ENCODE measurements around the gene KCNJ16. TPM values are rescaled to one million over a fixed set of nuclear protein-coding genes. Genes with fewer than 3 reads are reported as not detected.

The KCNJ16 gene
- total and polyA plus RNA-seq, 9 of the 15 experiments (the other 6 are each of a cell fraction or from before 2014, with no cell fraction given) = 0.01 to 0.75 (median 0.07) TPM; not detected in 4

GRCh38 chr17:70033165-70033564 lies 41.9 kb upstream of the KCNJ16 start:
- FAIRE-seq = no peak
- no TSS peak for BruUV-seq (replicated peaks)
- Histone ChIP-seq H3K4me2 (ENCODE audit: insufficient read depth, low read length) (no peak overlapping the region), H3K4me1 (replicated peaks in 1 of 2; ENCODE audit: control insufficient read depth in 2 of 2, insufficient read depth in 2 of 2, low read length in 2 of 2) (no peaks in the 10 kb centered on the region), H3K36me3 (ENCODE audit: control insufficient read depth, insufficient read depth, low read length) (peaks cover 18% of the 10 kb centered on the region; the same call in 2 of the 3 replicates), H4K20me1 (replicated peaks; ENCODE audit: control insufficient read depth, insufficient read depth, low read length) (no peaks in the 10 kb centered on the region), H3K27ac (ENCODE audit: extremely low read depth, low read depth, low read length) (no peak overlapping the region), H2AFZ (ENCODE audit: low read depth, low read length) (no peak overlapping the region), H3K9ac (ENCODE audit: insufficient read depth in 1 of 2, low read depth in 2 of 2, low read length in 2 of 2) (no peak overlapping the region), H3K9me3 (replicated peaks; ENCODE audit: control insufficient read depth, insufficient read depth, low read depth, low read length) (peaks cover 4% of the 10 kb centered on the region; the same call in 1 of the 2 replicates), H3K4me3 (no peak overlapping the region), H3K9me1 (ENCODE audit: control insufficient read depth, insufficient read depth, low read length) (no peaks in the 10 kb centered on the region), H3K27me3 (ENCODE audit: control insufficient read depth in 2 of 2, insufficient read depth in 2 of 2, low read length in 2 of 2) (no peaks in the 10 kb centered on the region), H3K79me2 (ENCODE audit: control insufficient read depth, insufficient read depth, low read length) (no peaks in the 10 kb centered on the region)
- ATAC-seq = no peak
- no peak for TF ChIP-seq RAD21 (CRISPR knock-in tag; conservative IDR thresholded peaks at IDR 0.05 in 1 of 2, IDR thresholded peaks at IDR 0.05 in 1 of 2)
- TF ChIP-seq MAZ (CRISPR knock-in tag; conservative IDR thresholded peaks at IDR 0.05 in 1 of 2, IDR thresholded peaks at IDR 0.05 in 1 of 2) = no peak
- no peak for TF ChIP-seq HMG20B (CRISPR knock-in tag; IDR thresholded peaks at IDR 0.05)
- POLR2A ChIA-PET = no interaction called here
- intact Hi-C loops (cut with micrococcal nuclease) = no loop called here
- no peak for DNase-seq (ENCODE audit: extremely low read depth in 1 of 4, low spot score in 3 of 4)
- CTCF ChIA-PET (ENCODE audit: low intra/inter-chr PET ratio) = no interaction called here
- in situ Hi-C loops (cut with MboI) = no loop called here

- WGBS (ENCODE audit: insufficient coverage, low coverage, missing lambda C conversion rate) = 35% methylated on average over 5 of the region's 5 CpGs
Observed at GRCh38 chr17:70034158-70034557, 40.9 kb upstream of the KCNJ16 start.

More at GRCh38 chr17:70034158-70034557, 40.9 kb upstream of the KCNJ16 start:
- no peak for TF ChIP-seq FIP1L1 (IDR thresholded peaks at IDR 0.05; ENCODE audit: low read depth, low read length, poor library complexity, severe bottlenecking)
- TF ChIP-seq ZBED1 (IDR thresholded peaks at IDR 0.05) = no peak
- no peak for TF ChIP-seq RBM22 (IDR thresholded peaks at IDR 0.05; ENCODE audit: low read depth, low read length, poor library complexity, severe bottlenecking)
- TF ChIP-seq ZFP1 (CRISPR knock-in tag; IDR thresholded peaks at IDR 0.05) = no peak
- no peak for TF ChIP-seq ZNF780A (CRISPR knock-in tag; IDR thresholded peaks at IDR 0.05)
- TF ChIP-seq ZNF384 (IDR thresholded peaks at IDR 0.05; ENCODE audit: low read depth, low read length) = no peak
- H3K9ac ChIP-seq (ENCODE audit: insufficient read depth in 1 of 2, low read depth in 2 of 2, low read length in 2 of 2) = no peak overlapping the region
- no peaks in the 10 kb centered on the region for H3K79me2 ChIP-seq (ENCODE audit: control insufficient read depth, insufficient read depth, low read length)
- H3K4me3 ChIP-seq = no peak overlapping the region
- FAIRE-seq = no peak
- H3K27me3 ChIP-seq (ENCODE audit: control insufficient read depth in 2 of 2, insufficient read depth in 2 of 2, low read length in 2 of 2) = no peaks in the 10 kb centered on the region
- peaks cover 18% of the 10 kb centered on the region; the same call in 2 of the 3 replicates for H3K36me3 ChIP-seq (ENCODE audit: control insufficient read depth, insufficient read depth, low read length)
- no peaks in the 10 kb centered on the region for H3K4me1 ChIP-seq (replicated peaks in 1 of 2; ENCODE audit: control insufficient read depth in 2 of 2, insufficient read depth in 2 of 2, low read length in 2 of 2)
- BruUV-seq (replicated peaks) = no TSS peak
- intact Hi-C loops (cut with micrococcal nuclease) = no loop called here
- no peak overlapping the region for H3K27ac ChIP-seq (ENCODE audit: extremely low read depth, low read depth, low read length)
- ChIA-PET POLR2A (no interaction called here), CTCF (ENCODE audit: low intra/inter-chr PET ratio) (no interaction called here)
- no peaks in the 10 kb centered on the region for H3K9me1 ChIP-seq (ENCODE audit: control insufficient read depth, insufficient read depth, low read length)
- H4K20me1 ChIP-seq (replicated peaks; ENCODE audit: control insufficient read depth, insufficient read depth, low read length) = no peaks in the 10 kb centered on the region
- H3K4me2 ChIP-seq (ENCODE audit: insufficient read depth, low read length) = no peak overlapping the region
- no peak for DNase-seq (ENCODE audit: extremely low read depth in 1 of 4, low spot score in 3 of 4)
- in situ Hi-C loops (cut with MboI) = no loop called here
- ATAC-seq = no peak
- H3K9me3 ChIP-seq (replicated peaks; ENCODE audit: control insufficient read depth, insufficient read depth, low read depth, low read length) = peaks cover 4% of the 10 kb centered on the region; the same call in 1 of the 2 replicates
- H2AFZ ChIP-seq (ENCODE audit: low read depth, low read length) = no peak overlapping the region
